ENCODE data around the gene CD93. TPM values are rescaled to one million over a fixed set of nuclear protein-coding genes. Genes with fewer than 3 reads are reported as not detected.

The CD93 gene
- total RNA-seq, 1 donor from 2014 or later, result 1.0 TPM

DNA sequence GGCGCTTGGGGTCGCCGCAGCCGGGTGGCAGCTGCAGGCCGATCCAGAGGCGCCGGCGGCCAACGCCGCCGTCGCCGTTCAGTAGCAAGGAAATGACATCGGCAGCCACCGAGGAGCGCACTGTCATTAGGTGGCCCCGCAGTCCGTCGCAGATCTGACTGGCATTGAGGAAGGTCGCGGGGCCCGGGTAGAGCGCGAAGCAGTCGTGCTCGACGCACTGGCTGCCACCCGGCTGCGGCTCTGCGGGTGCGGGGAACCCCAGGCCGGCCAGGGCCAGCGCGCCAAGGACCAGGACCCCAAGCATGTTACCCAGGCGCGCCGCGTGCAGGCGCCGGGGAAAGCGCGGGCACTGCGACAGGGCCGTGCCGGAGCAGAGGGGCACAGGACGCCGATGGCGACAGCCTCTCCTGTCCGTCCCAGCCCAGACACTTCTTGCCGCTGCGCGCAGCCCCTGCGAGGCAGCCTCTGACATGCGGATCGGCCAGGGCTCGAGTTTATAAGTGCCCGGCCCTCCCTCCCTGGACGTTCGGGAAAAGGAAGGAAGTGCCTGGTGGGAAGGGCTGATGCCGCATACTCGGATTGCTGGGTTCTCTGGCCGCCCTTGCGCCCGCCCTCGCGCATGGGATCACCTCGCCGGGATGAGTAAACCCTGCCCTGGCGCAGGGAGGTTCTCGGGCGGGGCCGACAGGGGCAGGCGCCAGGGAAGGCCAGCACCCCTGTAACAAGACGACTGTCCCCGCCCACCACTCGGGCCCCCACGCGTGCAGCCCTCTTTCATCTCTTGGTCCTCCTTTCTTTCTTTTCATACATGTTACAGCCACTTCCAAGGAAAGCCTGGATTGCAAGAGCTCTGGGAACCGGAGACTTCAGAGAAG lies 36.7 kb downstream of the CD93 start, which contains the start of gene THBD:
THBD (minus strand) TSS at position 472 of the 875 bp plus-strand sequence; CDS start at position 304, 168 bp downstream.
- TF ChIP-seq, protein P1, sequence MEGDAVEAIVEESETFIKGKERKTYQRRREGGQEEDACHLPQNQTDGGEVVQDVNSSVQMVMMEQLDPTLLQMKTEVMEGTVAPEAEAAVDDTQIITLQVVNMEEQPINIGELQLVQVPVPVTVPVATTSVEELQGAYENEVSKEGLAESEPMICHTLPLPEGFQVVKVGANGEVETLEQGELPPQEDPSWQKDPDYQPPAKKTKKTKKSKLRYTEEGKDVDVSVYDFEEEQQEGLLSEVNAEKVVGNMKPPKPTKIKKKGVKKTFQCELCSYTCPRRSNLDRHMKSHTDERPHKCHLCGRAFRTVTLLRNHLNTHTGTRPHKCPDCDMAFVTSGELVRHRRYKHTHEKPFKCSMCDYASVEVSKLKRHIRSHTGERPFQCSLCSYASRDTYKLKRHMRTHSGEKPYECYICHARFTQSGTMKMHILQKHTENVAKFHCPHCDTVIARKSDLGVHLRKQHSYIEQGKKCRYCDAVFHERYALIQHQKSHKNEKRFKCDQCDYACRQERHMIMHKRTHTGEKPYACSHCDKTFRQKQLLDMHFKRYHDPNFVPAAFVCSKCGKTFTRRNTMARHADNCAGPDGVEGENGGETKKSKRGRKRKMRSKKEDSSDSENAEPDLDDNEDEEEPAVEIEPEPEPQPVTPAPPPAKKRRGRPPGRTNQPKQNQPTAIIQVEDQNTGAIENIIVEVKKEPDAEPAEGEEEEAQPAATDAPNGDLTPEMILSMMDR (IDR thresholded peaks at IDR 0.05; ENCODE audit: insufficient read depth, low read length, poor library complexity, severe bottlenecking), result no peak
- no peak for DNase-seq (ENCODE audit: low read depth)
- Histone ChIP-seq H3K36me3 (ENCODE audit: control insufficient read depth, insufficient read depth, low read length) (no peaks in the 10 kb centered on the region), H3K4me3 (ENCODE audit: low read depth, low read length) (peak within 1 kb of the TSS; percentile 42), H3K27me3 (ENCODE audit: control insufficient read depth, insufficient read depth, low read length) (peaks cover 29% of the 10 kb centered on the region)

DNA sequence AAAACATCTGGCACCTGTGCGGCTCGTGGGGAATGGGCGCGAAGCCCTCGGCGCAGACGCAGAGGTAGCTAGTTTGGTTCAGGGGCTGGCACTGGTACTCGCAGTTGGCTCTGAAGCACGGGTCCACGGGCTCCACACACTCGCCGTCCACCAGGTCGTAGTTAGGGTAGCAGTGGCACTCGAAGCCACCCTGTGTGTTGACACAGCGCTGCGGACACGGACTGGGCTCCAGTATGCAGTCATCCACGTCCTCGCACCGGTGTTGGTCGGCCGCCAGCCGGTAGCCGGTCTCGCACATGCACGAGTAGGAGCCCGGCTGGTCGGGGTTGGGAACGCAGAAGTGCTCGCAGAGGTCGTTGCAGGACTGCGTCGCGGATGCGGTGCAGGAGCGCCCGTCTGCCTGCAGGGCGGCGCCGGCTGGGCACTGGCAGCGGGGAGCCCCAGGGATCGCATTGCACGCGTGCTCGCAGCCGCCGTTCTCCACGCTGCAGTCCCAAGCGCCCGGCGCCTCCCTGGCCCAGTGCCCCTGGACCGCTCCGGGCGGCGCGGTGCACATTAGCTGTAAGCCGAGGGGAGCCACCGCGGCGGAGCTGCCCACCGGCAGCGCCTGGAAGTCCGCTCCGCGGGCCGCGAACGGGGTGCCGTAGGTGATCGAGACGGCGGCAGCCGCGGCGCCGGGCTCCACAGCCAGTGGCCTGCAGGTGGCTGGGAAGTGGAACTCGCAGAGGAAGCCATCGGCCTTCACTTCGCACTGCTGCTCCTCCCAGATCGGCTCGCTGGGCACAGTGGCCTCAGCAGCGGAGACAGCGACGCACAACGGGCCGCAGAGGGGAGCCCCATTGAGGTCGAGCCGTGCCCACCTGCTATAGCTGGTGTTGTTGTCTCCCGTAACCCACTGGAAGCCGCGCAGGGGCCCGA lies 37.6 kb downstream of the CD93 start:
- Histone ChIP-seq H3K36me3 (ENCODE audit: control insufficient read depth, insufficient read depth, low read length) (no peaks in the 10 kb centered on the region), H3K4me3 (ENCODE audit: low read depth, low read length) (peak overlapping the region; percentile 42), H3K27me3 (ENCODE audit: control insufficient read depth, insufficient read depth, low read length) (peaks cover 32% of the 10 kb centered on the region)
- no peak for DNase-seq (ENCODE audit: low read depth)
- TF ChIP-seq, protein P1 (IDR thresholded peaks at IDR 0.05; ENCODE audit: insufficient read depth, low read length, poor library complexity, severe bottlenecking), result peak; percentile 32

DNA sequence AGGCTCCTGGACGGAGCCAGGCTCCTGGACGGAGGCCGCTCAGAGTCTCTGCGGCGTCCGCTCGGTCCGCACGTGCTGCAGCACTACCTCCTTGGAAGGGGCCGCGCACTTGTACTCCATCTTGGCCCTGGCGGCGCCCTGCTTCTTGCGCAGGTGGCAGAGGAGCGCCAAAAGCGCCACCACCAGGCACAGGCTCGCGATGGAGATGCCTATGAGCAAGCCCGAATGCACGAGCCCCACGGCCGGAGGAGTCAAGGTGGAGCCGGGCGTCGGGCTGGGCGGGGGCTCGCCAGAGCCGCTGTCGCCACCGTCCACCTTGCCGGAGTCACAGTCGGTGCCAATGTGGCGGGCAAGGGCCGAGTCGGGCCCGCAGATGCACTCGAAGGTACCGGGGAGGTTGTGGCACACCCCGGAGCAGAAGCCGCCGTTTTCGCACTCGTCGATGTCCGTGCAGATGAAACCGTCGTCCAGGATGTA lies 38.3 kb downstream of the CD93 start:
- no peak overlapping the region for H3K4me3 ChIP-seq (ENCODE audit: low read depth, low read length)
- H3K36me3 ChIP-seq (ENCODE audit: control insufficient read depth, insufficient read depth, low read length), result no peaks in the 10 kb centered on the region
- no peak for DNase-seq (ENCODE audit: low read depth)
- TF ChIP-seq, protein P1 (IDR thresholded peaks at IDR 0.05; ENCODE audit: insufficient read depth, low read length, poor library complexity, severe bottlenecking), result no peak
- peaks cover 36% of the 10 kb centered on the region for H3K27me3 ChIP-seq (ENCODE audit: control insufficient read depth, insufficient read depth, low read length)

DNA sequence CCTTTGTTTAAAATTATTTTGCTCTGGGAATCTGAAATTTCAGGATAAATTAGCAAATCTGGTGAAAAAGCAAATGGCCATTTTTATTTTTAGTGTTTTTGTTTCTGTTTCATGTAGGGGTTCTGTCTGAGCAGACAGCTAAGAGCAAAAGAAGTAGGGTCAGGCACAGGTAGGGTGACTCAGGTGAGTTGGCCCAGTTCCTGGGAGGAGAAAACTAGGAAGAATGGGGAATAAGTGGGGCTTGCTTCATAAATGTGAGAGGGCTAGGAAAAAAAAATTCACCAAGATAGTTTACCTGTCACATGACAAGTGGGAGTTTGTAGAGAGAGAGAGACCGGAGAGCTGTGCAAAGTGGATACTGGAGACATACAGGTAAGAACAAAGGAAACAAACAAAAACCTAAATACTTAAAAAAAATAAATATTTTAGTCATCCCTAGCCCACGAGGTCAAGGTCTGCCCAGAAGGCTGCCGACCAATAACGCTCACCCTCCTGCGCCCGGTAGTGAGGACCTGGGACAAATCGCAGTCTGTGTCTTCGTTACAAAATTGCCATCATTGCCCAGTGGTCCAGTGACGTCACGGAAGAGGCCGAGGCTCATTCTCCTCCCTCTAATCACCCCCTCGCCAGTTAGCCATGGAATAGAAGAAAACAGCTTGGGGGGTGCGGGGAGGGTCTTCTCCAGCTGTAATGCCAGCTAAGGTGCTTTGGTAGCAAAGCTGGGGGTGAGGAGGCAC lies 39.0 kb downstream of the CD93 start:
- Histone ChIP-seq H3K4me3 (ENCODE audit: low read depth, low read length) (no peak overlapping the region), H3K27me3 (ENCODE audit: control insufficient read depth, insufficient read depth, low read length) (peaks cover 36% of the 10 kb centered on the region)
- no peak for DNase-seq (ENCODE audit: low read depth)

DNA sequence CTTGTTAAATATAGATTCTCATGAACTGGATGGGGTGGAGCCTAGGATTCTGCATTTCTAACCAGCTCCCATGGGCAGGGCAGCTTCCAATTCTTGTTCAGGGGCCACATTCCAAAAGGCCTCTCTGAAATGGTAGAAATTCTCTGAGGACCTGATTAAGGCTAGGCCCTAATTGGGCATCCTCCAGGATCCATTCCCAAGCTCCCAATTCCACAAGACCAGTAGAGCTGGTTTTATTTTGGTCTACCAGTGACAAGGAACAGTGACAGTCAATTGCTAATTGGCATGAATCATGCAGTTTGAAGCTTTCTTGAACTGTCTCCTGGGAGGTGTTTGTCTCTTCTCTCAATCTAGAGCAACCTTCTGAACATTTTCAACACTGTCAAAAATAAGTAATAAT lies 39.7 kb downstream of the CD93 start:
- TF ChIP-seq, protein P1 (IDR thresholded peaks at IDR 0.05; ENCODE audit: insufficient read depth, low read length, poor library complexity, severe bottlenecking), result no peak
- no peaks in the 10 kb centered on the region for H3K36me3 ChIP-seq (ENCODE audit: control insufficient read depth, insufficient read depth, low read length)
- H3K27me3 ChIP-seq (ENCODE audit: control insufficient read depth, insufficient read depth, low read length), result peaks cover 36% of the 10 kb centered on the region
- DNase-seq (ENCODE audit: low read depth), result no peak
- no peak overlapping the region for H3K4me3 ChIP-seq (ENCODE audit: low read depth, low read length)

More for the DNA sequence above, 39.0 kb downstream of the CD93 start:
- TF ChIP-seq, protein P1 (IDR thresholded peaks at IDR 0.05; ENCODE audit: insufficient read depth, low read length, poor library complexity, severe bottlenecking), result no peak
- no peaks in the 10 kb centered on the region for H3K36me3 ChIP-seq (ENCODE audit: control insufficient read depth, insufficient read depth, low read length)
